CD14-positive monocyte (primary cell): ENCODE measurements around the gene CYP2E1. TPM values are rescaled to one million over a fixed set of nuclear protein-coding genes. Genes with fewer than 3 reads are reported as not detected.

Experiments used
- DNase-seq, 3 donors: peaks; one replicate each; pipeline ENCODE4 v3.0.0-alpha.2; 2011 to 2022
- H2AFZ ChIP-seq: 2 replicates; pipeline ENCODE4 v1.6.0; 2012; ENCODE audit warnings: mild to moderate bottlenecking, low read depth, low read length, inconsistent platforms; ENCODE audit not compliant: insufficient read depth, poor library complexity, severe bottlenecking
- H3K27ac ChIP-seq, 2 donors: 1 replicate in 1 of 2; 2 replicates in 1 of 2; pipeline ENCODE4 v1.5.1; 2012 to 2013; ENCODE audit warnings: low read length in 2 of 2, control low read depth in 1 of 2, inconsistent platforms in 1 of 2, low read depth in 1 of 2, mild to moderate bottlenecking in 1 of 2
- H3K27me3 ChIP-seq, 2 donors: one replicate each; pipeline versions ENCODE4 v1.6.0 to v1.6.1; 2011 to 2013; ENCODE audit warnings: low read length in 2 of 2; ENCODE audit not compliant: control insufficient read depth in 2 of 2, insufficient read depth in 2 of 2
- H3K36me3 ChIP-seq, 2 donors: replicated peaks in 1 of 2; 1 replicate in 1 of 2; 2 replicates in 1 of 2; pipeline versions ENCODE4 v1.5.1 to v1.6.1; 2012 to 2013; ENCODE audit warnings: low read length in 2 of 2, control low read depth in 1 of 2, inconsistent platforms in 1 of 2, mild to moderate bottlenecking in 1 of 2; ENCODE audit not compliant: insufficient read depth in 2 of 2, control insufficient read depth in 1 of 2
- H3K4me1 ChIP-seq, 2 donors: 1 replicate in 1 of 2; 2 replicates in 1 of 2; pipeline versions ENCODE4 v1.5.1 to v1.6.1; 2012 to 2013; ENCODE audit warnings: low read length in 2 of 2, control low read depth in 1 of 2, inconsistent platforms in 1 of 2, mild to moderate bottlenecking in 1 of 2, moderate library complexity in 1 of 2; ENCODE audit not compliant: insufficient read depth in 2 of 2, control insufficient read depth in 1 of 2
- H3K4me2 ChIP-seq: replicated peaks from 2 replicates; pipeline ENCODE3; 2012; ENCODE audit warnings: low read length, moderate library complexity, mild to moderate bottlenecking; ENCODE audit not compliant: poor library complexity, severe bottlenecking; ENCODE audit errors: extremely low read depth
- H3K4me3 ChIP-seq, 3 experiments: fragments of 200-600 bp in 1 of 3; sonication (generic) in 1 of 3; replicated peaks in 1 of 3; 1 replicate in 2 of 3; 2 replicates in 1 of 3; pipeline ENCODE4 v1.5.1; 2011 to 2013; ENCODE audit warnings: low read length in 3 of 3, mild to moderate bottlenecking in 3 of 3, control low read depth in 2 of 3, low read depth in 2 of 3, inconsistent platforms in 1 of 3, moderate library complexity in 1 of 3
- H3K79me2 ChIP-seq: 2 replicates; pipeline ENCODE4 v1.6.0; 2012; ENCODE audit warnings: mild to moderate bottlenecking, control low read depth, inconsistent platforms, low read length, moderate library complexity; ENCODE audit not compliant: insufficient read depth
- H3K9ac ChIP-seq: 2 replicates; pipeline ENCODE4 v1.6.0; 2017; ENCODE audit warnings: low read length, mild to moderate bottlenecking; ENCODE audit not compliant: insufficient read depth, poor library complexity, severe bottlenecking
- H3K9me3 ChIP-seq, 2 donors: replicated peaks in 1 of 2; 1 replicate in 1 of 2; 2 replicates in 1 of 2; pipeline versions ENCODE4 v1.5.1 to v1.6.1; 2012 to 2013; ENCODE audit warnings: low read length in 2 of 2, control low read depth in 1 of 2; ENCODE audit not compliant: control insufficient read depth in 1 of 2, insufficient read depth in 1 of 2
- H4K20me1 ChIP-seq: 2 replicates; pipeline ENCODE4 v1.6.0; 2012; ENCODE audit warnings: mild to moderate bottlenecking, low read length, control low read depth, moderate library complexity; ENCODE audit not compliant: insufficient read depth
- H3K27ac Mint-ChIP-seq, 7 donors: one replicate each; pipeline ENCODE4 v1.8.0; 2020; ENCODE audit warnings: mild to moderate bottlenecking in 7 of 7, mixed read lengths in 7 of 7, moderate library complexity in 6 of 7, inconsistent platforms in 2 of 7
- H3K27me3 Mint-ChIP-seq, 3 donors: one replicate each; pipeline ENCODE4 v1.8.0; 2021 to 2022; ENCODE audit warnings: low read depth in 3 of 3, mild to moderate bottlenecking in 3 of 3, mixed read lengths in 3 of 3, moderate library complexity in 3 of 3, inconsistent platforms in 1 of 3
- H3K36me3 Mint-ChIP-seq, 2 donors: one replicate each; pipeline ENCODE4 v1.8.0; 2020; ENCODE audit warnings: mixed read lengths in 2 of 2, inconsistent platforms in 1 of 2, mild to moderate bottlenecking in 1 of 2
- H3K4me1 Mint-ChIP-seq: one replicate; pipeline ENCODE4 v1.8.0; 2020; ENCODE audit warnings: mild to moderate bottlenecking, mixed read lengths
- H3K4me3 Mint-ChIP-seq, 2 donors: one replicate each; pipeline ENCODE4 v1.8.0; 2020; ENCODE audit warnings: mild to moderate bottlenecking in 2 of 2, mixed read lengths in 2 of 2, moderate library complexity in 1 of 2
- H3K9me3 Mint-ChIP-seq, 7 donors: one replicate each; pipeline ENCODE4 v1.8.0; 2020 to 2022; ENCODE audit warnings: mixed read lengths in 7 of 7, mild to moderate bottlenecking in 6 of 7, moderate library complexity in 6 of 7, inconsistent platforms in 2 of 7
- CTCF ChIP-seq: fragments of 200-600 bp; IDR thresholded peaks from one replicate; pipeline ENCODE4 v1.8.0; 2022; ENCODE audit warnings: antibody characterized with exemption, mild to moderate bottlenecking
- WGBS: methylation state at CpG from one replicate; pipeline ENCODE4 v1.1.5; 2013; ENCODE audit warnings: missing lambda C conversion rate; ENCODE audit not compliant: insufficient coverage; 5-methylcytosine and 5-hydroxymethylcytosine counted together
- intact Hi-C, 2 donors: fragments of 100-400 bp; cut with micrococcal nuclease; formaldehyde crosslinking; loops; one replicate each; pipeline versions ENCODE4 v1.15.0 to v1.15.1; 2023
- polyA plus RNA-seq, 3 donors: library from polyadenylated mRNA; depleted of rRNA in 1 of 3; unstranded in 2 of 3; stranded (reverse) in 1 of 3; fragments of 300-500 nt in 2 of 3; fragments of >200 nt in 1 of 3; fragmentation: Illumina TruSeq in 2 of 3; gene quantifications; 1 replicate in 2 of 3; 2 replicates in 1 of 3; pipeline ENCODE4 v1.2.3, GENCODE V29; 2012 to 2021

CYP2E1 gene
- polyA plus RNA-seq, 3 donors = not detected

GRCh38 chr10:133565441-133566294, 38.5 kb downstream of the CYP2E1 start, which contains the start of gene SYCE1:
Gene SYCE1, minus strand, starts transcription at chr10:133565583. Its CDS starts 54 bp downstream, at chr10:133565529.
- H3K9me3 ChIP-seq = peaks cover 36 to 38% of the 10 kb centered on the region in 2 donors
- Mint-ChIP-seq H3K9me3 (peaks cover 23 to 43% (median 35%) of the 10 kb centered on the region in 7 donors), H3K4me1 (no peaks in the 10 kb centered on the region), H3K36me3 (no peaks in the 10 kb centered on the region), H3K27me3 (peaks cover 0 to 23% (median 3%) of the 10 kb centered on the region in 3 donors), H3K4me3 (peak within 1 kb of the TSS in 1 of 2 donors; percentile 41), H3K27ac (no peak within 1 kb of the TSS)
- H3K4me2 ChIP-seq = no peak within 1 kb of the TSS
- no peak within 1 kb of the TSS for H3K9ac ChIP-seq
- intact Hi-C loops = loop anchor here in 1 of 2 donors (5.0 kb wide), 1 partner anchor 143 kb away; the partner anchor contains the start of gene SPRN
- H3K27ac ChIP-seq = no peak within 1 kb of the TSS
- H3K36me3 ChIP-seq = no peaks in the 10 kb centered on the region
- no peaks in the 10 kb centered on the region for H3K79me2 ChIP-seq
- H4K20me1 ChIP-seq = no peaks in the 10 kb centered on the region
- H3K4me3 ChIP-seq = no peak within 1 kb of the TSS
- no peak within 1 kb of the TSS for H2AFZ ChIP-seq
- H3K4me1 ChIP-seq = no peaks in the 10 kb centered on the region
- DNase-seq = peak in 1 of 3 donors; percentile 39
- 62% methylated on average over 76 of the region's 77 CpGs for WGBS
- no peak for TF ChIP-seq CTCF
- H3K27me3 ChIP-seq = peaks cover 0 to 8% of the 10 kb centered on the region in 2 donors

- TF ChIP-seq CTCF = no peak
- H3K27ac Mint-ChIP-seq = no peak overlapping the region
- H3K4me2 ChIP-seq = no peak overlapping the region
- intact Hi-C loops = loop anchor here in 1 of 2 donors (5.0 kb wide), 1 partner anchor 145 kb away; the partner anchor contains the start of gene SPRN
- no peaks in the 10 kb centered on the region for H3K4me1 Mint-ChIP-seq
- no peak overlapping the region for H3K4me3 Mint-ChIP-seq
- no peak for DNase-seq
- H3K9ac ChIP-seq = no peak overlapping the region
- peaks cover 38 to 39% of the 10 kb centered on the region in 2 donors for H3K9me3 ChIP-seq
- H3K36me3 ChIP-seq = no peaks in the 10 kb centered on the region
- H3K36me3 Mint-ChIP-seq = peaks cover 0 to 3% of the 10 kb centered on the region in 2 donors
- H3K27me3 ChIP-seq = peaks cover 0 to 8% of the 10 kb centered on the region in 2 donors
- no peak overlapping the region for H2AFZ ChIP-seq
- H3K27ac ChIP-seq = no peak overlapping the region
- H3K4me1 ChIP-seq = no peaks in the 10 kb centered on the region
- H3K4me3 ChIP-seq = no peak overlapping the region
- no peaks in the 10 kb centered on the region for H3K79me2 ChIP-seq
- no peaks in the 10 kb centered on the region for H4K20me1 ChIP-seq
- peaks cover 23 to 43% (median 37%) of the 10 kb centered on the region in 7 donors for H3K9me3 Mint-ChIP-seq
- peaks cover 2 to 25% (median 6%) of the 10 kb centered on the region in 3 donors for H3K27me3 Mint-ChIP-seq
- WGBS = 100% methylated on average over 4 of the region's 5 CpGs
Observed at GRCh38 chr10:133567119-133567518, 40.0 kb downstream of the CYP2E1 start.
